Neural progenitor cell (in vitro differentiated cells): ENCODE measurements around the gene PLA2R1. TPM values are rescaled to one million over a fixed set of nuclear protein-coding genes. Genes with fewer than 3 reads are reported as not detected.

ENCODE experiments used
- DNase-seq: peaks from one replicate; pipeline ENCODE4 v3.0.0-alpha.2; 2016; ENCODE audit warnings: low spot score
- H2AFZ ChIP-seq: fragments of 200-600 bp; sonication (generic); replicated peaks from 2 replicates; pipeline ENCODE4 v1.6.1; 2016; ENCODE audit warnings: antibody characterized with exemption
- H3F3A ChIP-seq: fragments of 200-600 bp; sonication (generic); 2 replicates; pipeline ENCODE4 v1.6.1; 2016; ENCODE audit warnings: antibody characterized with exemption, low read depth
- H3K27ac ChIP-seq: fragments of 200-600 bp; sonication (generic); 2 replicates; pipeline ENCODE4 v1.5.1; 2016; ENCODE audit warnings: mild to moderate bottlenecking
- H3K27me3 ChIP-seq: fragments of 200-600 bp; sonication (generic); 2 replicates; pipeline ENCODE4 v1.6.1; 2016; ENCODE audit warnings: mild to moderate bottlenecking, moderate library complexity
- H3K36me3 ChIP-seq: fragments of 200-600 bp; sonication (generic); 2 replicates; pipeline ENCODE4 v1.5.1; 2016
- H3K4me1 ChIP-seq: fragments of 200-600 bp; sonication (generic); 2 replicates; pipeline ENCODE4 v1.6.1; 2016; ENCODE audit warnings: mixed run types
- H3K4me2 ChIP-seq: fragments of 200-600 bp; sonication (generic); 2 replicates; pipeline ENCODE4 v1.6.1; 2016
- H3K4me3 ChIP-seq: fragments of 200-600 bp; sonication (generic); 2 replicates; pipeline ENCODE4 v1.5.1; 2016
- H3K79me2 ChIP-seq: fragments of 200-600 bp; sonication (generic); 2 replicates; pipeline ENCODE4 v1.6.1; 2016; ENCODE audit warnings: low read depth
- H3K9ac ChIP-seq: fragments of 200-600 bp; sonication (generic); 2 replicates; pipeline ENCODE4 v1.6.1; 2016
- H3K9me3 ChIP-seq: fragments of 200-600 bp; sonication (generic); 2 replicates; pipeline ENCODE4 v1.5.1; 2016; ENCODE audit warnings: low read depth
- H4K20me1 ChIP-seq: fragments of 200-600 bp; sonication (generic); 2 replicates; pipeline ENCODE4 v1.6.1; 2016; ENCODE audit warnings: low read depth
- H3K27ac Mint-ChIP-seq: 3 replicates; pipeline ENCODE4 v1.8.0; 2021; ENCODE audit warnings: mixed read lengths
- H3K27me3 Mint-ChIP-seq: 2 replicates; pipeline ENCODE4 v1.8.0; 2022; ENCODE audit warnings: low read depth, mild to moderate bottlenecking, inconsistent platforms, moderate library complexity, mixed read lengths; ENCODE audit not compliant: insufficient read depth
- H3K36me3 Mint-ChIP-seq: 3 replicates; pipeline ENCODE4 v1.8.0; 2021; ENCODE audit warnings: mixed read lengths
- H3K4me1 Mint-ChIP-seq: 3 replicates; pipeline ENCODE4 v1.8.0; 2021; ENCODE audit warnings: mixed read lengths
- H3K4me3 Mint-ChIP-seq: 3 replicates; pipeline ENCODE4 v1.8.0; 2021; ENCODE audit warnings: mild to moderate bottlenecking, moderate library complexity, mixed read lengths
- H3K9me3 Mint-ChIP-seq: 3 replicates; pipeline ENCODE4 v1.8.0; 2020; ENCODE audit warnings: mixed read lengths
- CTCF ChIP-seq: fragments of 200-600 bp; sonication (generic); IDR thresholded peaks from 2 replicates; pipeline ENCODE4 v1.5.1; 2017; ENCODE audit warnings: antibody characterized with exemption, mild to moderate bottlenecking
- EZH2 ChIP-seq: fragments of 200-600 bp; sonication (generic); IDR thresholded peaks from 2 replicates; pipeline ENCODE4 v1.6.1; 2017; ENCODE audit warnings: antibody characterized with exemption, mild to moderate bottlenecking, moderate library complexity
- EZH2phosphoT487 ChIP-seq: fragments of 200-600 bp; sonication (generic); IDR thresholded peaks from 2 replicates; pipeline ENCODE4 v1.6.1; 2017; ENCODE audit warnings: antibody characterized with exemption
- total RNA-seq: library from RNA; depleted of rRNA; stranded (reverse); fragments of >200 nt; gene quantifications from 2 replicates; pipeline ENCODE4 v1.2.3, GENCODE V29; 2015; ENCODE audit warnings: low replicate concordance

Gene PLA2R1
- total RNA-seq, 1 donor from 2014 or later, result 0.45 TPM

- Histone ChIP-seq H3F3A (peaks cover 14% of the 10 kb centered on the region), H3K9ac (no peak overlapping the region), H3K4me2 (no peak overlapping the region), H4K20me1 (no peaks in the 10 kb centered on the region), H3K4me3 (no peak overlapping the region), H3K27me3 (peaks cover 25% of the 10 kb centered on the region), H3K79me2 (no peaks in the 10 kb centered on the region), H3K27ac (no peak overlapping the region), H3K4me1 (peaks cover 17% of the 10 kb centered on the region), H3K9me3 (no peaks in the 10 kb centered on the region), H3K36me3 (no peaks in the 10 kb centered on the region), H2AFZ (no peak overlapping the region)
- Mint-ChIP-seq H3K27ac (no peak overlapping the region), H3K4me3 (no peak overlapping the region), H3K4me1 (peaks cover 16% of the 10 kb centered on the region), H3K9me3 (peaks cover 6% of the 10 kb centered on the region), H3K36me3 (no peaks in the 10 kb centered on the region), H3K27me3 (peaks cover 16% of the 10 kb centered on the region)
- TF ChIP-seq CTCF, result no peak
- DNase-seq, result no peak
Observed at GRCh38 chr2:160057356-160057755, 5.1 kb downstream of the PLA2R1 start.

- no peaks in the 10 kb centered on the region for H3K79me2 ChIP-seq
- no peaks in the 10 kb centered on the region for H4K20me1 ChIP-seq
- Mint-ChIP-seq H3K27me3 (peaks cover 14% of the 10 kb centered on the region), H3K9me3 (peaks cover 6% of the 10 kb centered on the region), H3K4me1 (peaks cover 30% of the 10 kb centered on the region), H3K27ac (no peak overlapping the region), H3K36me3 (no peaks in the 10 kb centered on the region), H3K4me3 (no peak overlapping the region)
- H3K4me3 ChIP-seq, result no peak overlapping the region
- H3K4me1 ChIP-seq, result peaks cover 21% of the 10 kb centered on the region
- no peak for DNase-seq
- no peak overlapping the region for H3K9ac ChIP-seq
- no peak overlapping the region for H2AFZ ChIP-seq
- H3F3A ChIP-seq, result peaks cover 14% of the 10 kb centered on the region
- no peaks in the 10 kb centered on the region for H3K36me3 ChIP-seq
- TF ChIP-seq EZH2phosphoT487, result no peak
- TF ChIP-seq EZH2, result no peak
- TF ChIP-seq CTCF, result no peak
- H3K4me2 ChIP-seq, result no peak overlapping the region
- H3K9me3 ChIP-seq, result no peaks in the 10 kb centered on the region
- peaks cover 9% of the 10 kb centered on the region for H3K27me3 ChIP-seq
- no peak overlapping the region for H3K27ac ChIP-seq
Observed at GRCh38 chr2:160055726-160056108, 6.7 kb downstream of the PLA2R1 start.

- Histone ChIP-seq H3K4me3 (no peak overlapping the region), H3K27ac (no peak overlapping the region), H2AFZ (no peak overlapping the region), H3K4me1 (peaks cover 21% of the 10 kb centered on the region), H3K9me3 (no peaks in the 10 kb centered on the region), H4K20me1 (no peaks in the 10 kb centered on the region), H3K79me2 (no peaks in the 10 kb centered on the region), H3F3A (peaks cover 14% of the 10 kb centered on the region), H3K4me2 (peak overlapping the region; percentile 34), H3K36me3 (no peaks in the 10 kb centered on the region), H3K27me3 (peaks cover 3% of the 10 kb centered on the region), H3K9ac (no peak overlapping the region)
- DNase-seq, result peak; percentile 39
- peaks cover 6% of the 10 kb centered on the region for H3K9me3 Mint-ChIP-seq
- TF ChIP-seq CTCF, result no peak
- no peak for TF ChIP-seq EZH2
- TF ChIP-seq EZH2phosphoT487, result no peak
- H3K4me3 Mint-ChIP-seq, result no peak overlapping the region
- no peak overlapping the region for H3K27ac Mint-ChIP-seq
- no peaks in the 10 kb centered on the region for H3K36me3 Mint-ChIP-seq
- H3K4me1 Mint-ChIP-seq, result peaks cover 30% of the 10 kb centered on the region
- H3K27me3 Mint-ChIP-seq, result peaks cover 14% of the 10 kb centered on the region
Observed at GRCh38 chr2:160054984-160055725, 7.3 kb downstream of the PLA2R1 start.
